Body of pancreas (tissue), 4 donors: ENCODE data around the gene AFP.

Experiments
- CTCF ChIP-seq, 7 experiments: fragments of 450-650 bp in 4 of 7; fragments of 200-600 bp in 3 of 7; sonication (generic) in 3 of 7; IDR thresholded peaks; one replicate each; pipeline ENCODE4 v1.5.1; 2016 to 2019; ENCODE audit warnings: antibody characterized with exemption in 7 of 7
- POLR2A ChIP-seq, 3 donors: fragments of 450-650 bp; IDR thresholded peaks; one replicate each; pipeline ENCODE4 v1.6.1; 2016; ENCODE audit warnings: antibody characterized with exemption in 3 of 3, mild to moderate bottlenecking in 2 of 3

GRCh38 chr4:73413294-73413755 lies 22.7 kb upstream of the AFP start:
- TF ChIP-seq CTCF (IDR thresholded peaks at IDR 0.05) = no peak
- no peak for TF ChIP-seq POLR2A (IDR thresholded peaks at IDR 0.05)
